Vagina (tissue), 2 donors: ENCODE data around the gene LDB2.

Experiments
- CTCF ChIP-seq, 3 experiments: fragments of 450-650 bp in 2 of 3; fragments of 200-600 bp in 1 of 3; sonication (generic) in 1 of 3; IDR thresholded peaks; one replicate each; pipeline ENCODE4 v1.5.1; 2017 to 2019; ENCODE audit warnings: antibody characterized with exemption in 3 of 3, mild to moderate bottlenecking in 2 of 3, moderate library complexity in 2 of 3
- POLR2AphosphoS5 ChIP-seq, 2 donors: sonication (generic); formaldehyde crosslinking; IDR thresholded peaks; one replicate each; pipeline ENCODE4 v1.9.0; 2017; ENCODE audit warnings: antibody characterized with exemption in 2 of 2, mild to moderate bottlenecking in 2 of 2, low read depth in 1 of 2; ENCODE audit not compliant: insufficient read depth in 1 of 2

GRCh38 chr4:16843831-16844508 is 54.5 kb downstream of the LDB2 start:
- TF ChIP-seq CTCF (IDR thresholded peaks at IDR 0.05) = no peak
- TF ChIP-seq POLR2AphosphoS5 (IDR thresholded peaks at IDR 0.05; ENCODE audit: insufficient read depth in 1 of 2, low read depth in 1 of 2) = no peak
